Endothelial cell (in vitro differentiated cells): ENCODE results near the gene GATAD2B. TPM values are rescaled to one million over a fixed set of nuclear protein-coding genes. Genes with fewer than 3 reads are reported as not detected.

Experiments used
- DNase-seq: peaks from one replicate; pipeline ENCODE4 v3.0.0; 2021; ENCODE audit warnings: low spot score
- H3K27ac Mint-ChIP-seq: one replicate; pipeline ENCODE4 v1.8.0; 2021; ENCODE audit warnings: mixed read lengths, inconsistent platforms; ENCODE audit not compliant: unreplicated experiment
- H3K27me3 Mint-ChIP-seq: one replicate; pipeline ENCODE4 v1.8.0; 2021; ENCODE audit warnings: mild to moderate bottlenecking, moderate library complexity, mixed read lengths, inconsistent platforms; ENCODE audit not compliant: unreplicated experiment
- H3K36me3 Mint-ChIP-seq: one replicate; pipeline ENCODE4 v1.8.0; 2021; ENCODE audit warnings: mild to moderate bottlenecking, low read depth, mixed read lengths, inconsistent platforms; ENCODE audit not compliant: unreplicated experiment
- H3K4me1 Mint-ChIP-seq: one replicate; pipeline ENCODE4 v1.8.0; 2021; ENCODE audit warnings: mild to moderate bottlenecking, mixed read lengths, inconsistent platforms; ENCODE audit not compliant: unreplicated experiment
- H3K4me3 Mint-ChIP-seq: one replicate; pipeline ENCODE4 v1.8.0; 2021; ENCODE audit warnings: mild to moderate bottlenecking, mixed read lengths, inconsistent platforms; ENCODE audit not compliant: unreplicated experiment
- H3K9me3 Mint-ChIP-seq: one replicate; pipeline ENCODE4 v1.8.0; 2021; ENCODE audit warnings: mixed read lengths, inconsistent platforms; ENCODE audit not compliant: unreplicated experiment
- CTCF ChIP-seq: fragments of 200-600 bp; sonication (generic); IDR thresholded peaks from one replicate; pipeline ENCODE4 v1.5.0; 2021; ENCODE audit warnings: antibody characterized with exemption; ENCODE audit not compliant: unreplicated experiment
- total RNA-seq: library from RNA; stranded (reverse); fragmentation: NEBNext Ultra II Directional; extraction: Animal tissue kit (Norgen Biotek cat#: 25700); gene quantifications from one replicate; pipeline ENCODE4 v1.2.1, GENCODE V29; 2021; ENCODE audit not compliant: unreplicated experiment

The GATAD2B gene
- total RNA-seq, 1 donor from 2014 or later = 45.4 TPM

- H3K36me3 Mint-ChIP-seq = no peaks in the 10 kb centered on the region
- no peaks in the 10 kb centered on the region for H3K9me3 Mint-ChIP-seq
- no peak overlapping the region for H3K4me3 Mint-ChIP-seq
- H3K27me3 Mint-ChIP-seq = peaks cover 4% of the 10 kb centered on the region
- DNase-seq = no peak
- H3K27ac Mint-ChIP-seq = no peak overlapping the region
- no peak for TF ChIP-seq CTCF
- peaks cover 15% of the 10 kb centered on the region for H3K4me1 Mint-ChIP-seq
These were observed 129.4 kb downstream of the GATAD2B start for GRCh38 chr1:153793261-153793972.

GRCh38 chr1:153792631-153793041, 130.1 kb downstream of the GATAD2B start:
- no peaks in the 10 kb centered on the region for H3K9me3 Mint-ChIP-seq
- no peak overlapping the region for H3K4me3 Mint-ChIP-seq
- peaks cover 4% of the 10 kb centered on the region for H3K27me3 Mint-ChIP-seq
- TF ChIP-seq CTCF = no peak
- no peaks in the 10 kb centered on the region for H3K36me3 Mint-ChIP-seq
- DNase-seq = no peak
- peaks cover 15% of the 10 kb centered on the region for H3K4me1 Mint-ChIP-seq
- no peak overlapping the region for H3K27ac Mint-ChIP-seq

- no peak for TF ChIP-seq CTCF
- Mint-ChIP-seq H3K36me3 (no peaks in the 10 kb centered on the region), H3K4me3 (no peak overlapping the region), H3K4me1 (peaks cover 15% of the 10 kb centered on the region), H3K27me3 (peaks cover 4% of the 10 kb centered on the region), H3K27ac (no peak overlapping the region), H3K9me3 (no peaks in the 10 kb centered on the region)
- DNase-seq = no peak
These were observed 131.0 kb downstream of the GATAD2B start for GRCh38 chr1:153791648-153792253.

- Mint-ChIP-seq H3K9me3 (no peaks in the 10 kb centered on the region), H3K4me3 (no peak overlapping the region), H3K4me1 (peaks cover 15% of the 10 kb centered on the region), H3K27ac (no peak overlapping the region), H3K36me3 (no peaks in the 10 kb centered on the region), H3K27me3 (peaks cover 4% of the 10 kb centered on the region)
- DNase-seq = no peak
- TF ChIP-seq CTCF = no peak
These were observed 131.7 kb downstream of the GATAD2B start for GRCh38 chr1:153790966-153791647.
